K562 (cell line): ENCODE results near the gene PGS1.

Experiments used
- CHD1 ChIP-seq: fragments of 200-600 bp; sonication (generic); IDR thresholded peaks from one replicate; pipeline ENCODE4 v1.6.1; 2012; ENCODE audit warnings: mild to moderate bottlenecking, moderate library complexity, low read length, inconsistent platforms
- EGR1 ChIP-seq: fragments of 450-650 bp; conservative IDR thresholded peaks from 2 replicates; pipeline ENCODE4 v1.6.1; 2017; ENCODE audit warnings: mild to moderate bottlenecking
- EZH2 ChIP-seq: IDR thresholded peaks from 2 replicates; pipeline ENCODE4 v1.6.1; 2012; ENCODE audit warnings: low read depth, mild to moderate bottlenecking, inconsistent platforms, low read length, borderline replicate concordance
- NFIC ChIP-seq: fragments of 450-650 bp; IDR thresholded peaks from 2 replicates; pipeline ENCODE4 v1.6.1; 2017; ENCODE audit warnings: mild to moderate bottlenecking, inconsistent platforms
- POLR2A ChIP-seq: fragments of 450-650 bp; conservative IDR thresholded peaks from 2 replicates; pipeline ENCODE4 v1.6.1; 2016
- ZFP30 ChIP-seq: fragments of 250-450 bp; sonication (Bioruptor Pico); IDR thresholded peaks from 2 replicates; pipeline ENCODE4 v1.8.0; 2022; ENCODE audit warnings: moderate library complexity, mild to moderate bottlenecking, inconsistent platforms, borderline replicate concordance

- TF ChIP-seq POLR2A: no peak
- no peak for TF ChIP-seq CHD1
- TF ChIP-seq EGR1: no peak
- no peak for TF ChIP-seq NFIC
- TF ChIP-seq ZFP30: no peak
- TF ChIP-seq EZH2: no peak
Measured at GRCh38 chr17:78417531-78417909, 39.1 kb downstream of the PGS1 start.
